PC-3 (cell line): ENCODE measurements around the gene BIRC7.

Source experiments
- EZH2phosphoT487 ChIP-seq: fragments of 300-600 bp; sonication (generic); IDR thresholded peaks from 2 replicates; pipeline ENCODE4 v1.6.1; 2018; ENCODE audit warnings: mild to moderate bottlenecking, antibody characterized with exemption, low read length, borderline replicate concordance
- TF ChIP-seq, protein P1 (sequence below): fragments of 300-600 bp; sonication (generic); conservative IDR thresholded peaks from 2 replicates; pipeline ENCODE4 v1.5.1; 2017; ENCODE audit warnings: antibody characterized with exemption, low read depth, mild to moderate bottlenecking, low read length

DNA sequence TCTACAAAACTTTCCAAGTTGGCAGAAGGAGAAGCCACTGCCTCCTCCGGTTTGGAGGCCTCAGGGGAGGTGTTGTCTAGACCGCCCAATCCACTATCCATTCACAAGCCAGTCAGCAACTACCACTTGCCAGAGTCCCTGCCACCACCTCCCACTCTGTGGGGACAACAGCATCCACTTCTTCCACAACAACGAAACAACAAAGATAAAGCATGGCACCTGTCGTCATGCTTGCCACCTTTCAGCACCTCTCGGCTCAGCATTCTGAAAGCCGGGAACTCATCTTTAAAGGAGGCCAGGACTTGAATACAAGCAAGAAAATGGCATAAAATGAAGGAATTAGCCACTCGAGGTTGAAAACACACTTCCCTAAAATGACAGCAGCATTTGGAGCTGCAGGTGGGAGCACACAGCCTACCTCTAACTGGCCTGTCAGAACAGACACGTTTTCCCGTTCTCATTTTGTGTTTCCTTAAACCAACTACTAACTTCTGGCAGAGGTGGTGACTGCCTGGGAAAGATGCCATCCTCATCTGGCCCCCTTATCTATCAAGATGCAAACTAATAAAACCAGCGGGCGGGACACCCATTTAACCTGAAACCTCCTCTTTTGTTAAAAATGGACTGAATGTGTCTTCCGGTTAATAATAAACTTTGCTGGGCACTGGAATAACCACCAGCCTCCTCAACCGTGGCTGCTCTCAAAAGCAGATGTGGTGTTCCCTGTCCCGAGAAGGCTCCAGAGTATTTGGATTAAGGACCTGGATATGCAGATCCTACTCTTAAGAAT lies 41.5 kb upstream of the BIRC7 start:
- TF ChIP-seq, protein P1, sequence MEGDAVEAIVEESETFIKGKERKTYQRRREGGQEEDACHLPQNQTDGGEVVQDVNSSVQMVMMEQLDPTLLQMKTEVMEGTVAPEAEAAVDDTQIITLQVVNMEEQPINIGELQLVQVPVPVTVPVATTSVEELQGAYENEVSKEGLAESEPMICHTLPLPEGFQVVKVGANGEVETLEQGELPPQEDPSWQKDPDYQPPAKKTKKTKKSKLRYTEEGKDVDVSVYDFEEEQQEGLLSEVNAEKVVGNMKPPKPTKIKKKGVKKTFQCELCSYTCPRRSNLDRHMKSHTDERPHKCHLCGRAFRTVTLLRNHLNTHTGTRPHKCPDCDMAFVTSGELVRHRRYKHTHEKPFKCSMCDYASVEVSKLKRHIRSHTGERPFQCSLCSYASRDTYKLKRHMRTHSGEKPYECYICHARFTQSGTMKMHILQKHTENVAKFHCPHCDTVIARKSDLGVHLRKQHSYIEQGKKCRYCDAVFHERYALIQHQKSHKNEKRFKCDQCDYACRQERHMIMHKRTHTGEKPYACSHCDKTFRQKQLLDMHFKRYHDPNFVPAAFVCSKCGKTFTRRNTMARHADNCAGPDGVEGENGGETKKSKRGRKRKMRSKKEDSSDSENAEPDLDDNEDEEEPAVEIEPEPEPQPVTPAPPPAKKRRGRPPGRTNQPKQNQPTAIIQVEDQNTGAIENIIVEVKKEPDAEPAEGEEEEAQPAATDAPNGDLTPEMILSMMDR = no peak
- TF ChIP-seq EZH2phosphoT487 = no peak
